IMR-90 (cell line): ENCODE data around the gene LOXL4. TPM values are rescaled to one million over a fixed set of nuclear protein-coding genes. Genes with fewer than 3 reads are reported as not detected.

Experiments
- ATAC-seq: fragments of 200-7000 bp; cut with Tn5 transposase; 2 replicates; pipeline ENCODE4 v1.9.1; 2020; ENCODE audit warnings: low read depth, mild to moderate bottlenecking, moderate library complexity
- BruUV-seq: library from RNA; stranded (reverse); fragments of 400-500 nt; replicated peaks from 2 replicates; lab custom pipeline; 2021; lab: Mats Ljungman, UMichigan
- CTCF ChIA-PET: fragments of 300-600 bp; formaldehyde crosslinking; extraction: SDS; loops from one replicate; lab custom pipeline; 2021; ENCODE audit warnings: antibody characterized with exemption; lab: Yijun Ruan, JAX
- POLR2A ChIA-PET: fragments of 300-600 bp; sonication (Branson Sonifier 250); formaldehyde crosslinking; loops from one replicate; lab custom pipeline; 2022; ENCODE audit warnings: antibody characterized with exemption; ENCODE audit not compliant: unreplicated experiment; lab: Charles Lee
- DNase-seq: peaks from one replicate; pipeline ENCODE4 v3.0.0; 2013
- H2AFZ ChIP-seq: replicated peaks from 2 replicates; pipeline ENCODE3; 2013; ENCODE audit warnings: low read length, mild to moderate bottlenecking; ENCODE audit not compliant: poor library complexity
- H2AK5ac ChIP-seq: 2 replicates; pipeline ENCODE4 v1.6.1; 2013; ENCODE audit warnings: low read depth, low read length, inconsistent platforms
- H2AK9ac ChIP-seq: replicated peaks from 2 replicates; pipeline ENCODE3; 2013; ENCODE audit warnings: mild to moderate bottlenecking, low read depth, low read length, moderate library complexity; ENCODE audit not compliant: poor library complexity
- H2BK120ac ChIP-seq: 2 replicates; pipeline ENCODE4 v1.6.1; 2013; ENCODE audit warnings: low read depth, low read length, inconsistent platforms
- H2BK15ac ChIP-seq: 3 replicates; pipeline ENCODE4 v1.6.1; 2013; ENCODE audit warnings: low read depth, low read length, inconsistent platforms
- H2BK20ac ChIP-seq: 2 replicates; pipeline ENCODE4 v1.6.1; 2013; ENCODE audit warnings: low read depth, mild to moderate bottlenecking, inconsistent platforms, low read length, moderate library complexity
- H2BK5ac ChIP-seq: 2 replicates; pipeline ENCODE4 v1.6.1; 2013; ENCODE audit warnings: mild to moderate bottlenecking, low read depth, low read length, inconsistent platforms; ENCODE audit not compliant: poor library complexity, severe bottlenecking
- H3K14ac ChIP-seq: replicated peaks from 2 replicates; pipeline ENCODE4 v1.6.1; 2013; ENCODE audit warnings: low read depth, low read length, inconsistent platforms
- H3K18ac ChIP-seq: 2 replicates; pipeline ENCODE4 v1.6.1; 2013; ENCODE audit warnings: low read depth, low read length, control low read depth
- H3K23ac ChIP-seq: 2 replicates; pipeline ENCODE4 v1.6.1; 2013; ENCODE audit warnings: low read depth, low read length, inconsistent platforms
- H3K27ac ChIP-seq: 2 replicates; pipeline ENCODE4 v1.5.1; 2013; ENCODE audit warnings: mild to moderate bottlenecking, control low read depth, low read length; ENCODE audit not compliant: insufficient read depth
- H3K27me3 ChIP-seq: 2 replicates; pipeline ENCODE4 v1.6.1; 2013; ENCODE audit warnings: low read length; ENCODE audit not compliant: control insufficient read depth, insufficient read depth
- H3K36me3 ChIP-seq: 2 replicates; pipeline ENCODE4 v1.6.1; 2013; ENCODE audit warnings: low read length, mixed read lengths; ENCODE audit not compliant: control insufficient read depth, insufficient read depth
- H3K4ac ChIP-seq: 2 replicates; pipeline ENCODE4 v1.6.1; 2013; ENCODE audit warnings: low read depth, low read length, inconsistent platforms
- H3K4me1 ChIP-seq: 2 replicates; pipeline ENCODE4 v1.6.1; 2013; ENCODE audit warnings: low read length, mixed read lengths; ENCODE audit not compliant: control insufficient read depth, insufficient read depth
- H3K4me2 ChIP-seq: 2 replicates; pipeline ENCODE4 v1.6.1; 2013; ENCODE audit warnings: low read depth, mild to moderate bottlenecking, control low read depth, low read length, moderate library complexity
- H3K4me3 ChIP-seq: 2 replicates; pipeline ENCODE4 v1.5.1; 2013; ENCODE audit warnings: low read depth, mild to moderate bottlenecking, control low read depth, low read length, moderate library complexity; ENCODE audit not compliant: insufficient read depth
- H3K56ac ChIP-seq: 2 replicates; pipeline ENCODE4 v1.6.1; 2013; ENCODE audit warnings: low read length, inconsistent platforms; ENCODE audit not compliant: insufficient read depth; ENCODE audit errors: extremely low read depth
- H3K79me1 ChIP-seq, 2 experiments: 2 replicates each; pipeline ENCODE4 v1.6.1; 2013; ENCODE audit warnings: low read length in 2 of 2, inconsistent platforms in 1 of 2, low read depth in 1 of 2
- H3K9ac ChIP-seq: 2 replicates; pipeline ENCODE4 v1.6.1; 2013; ENCODE audit warnings: low read depth, low read length, control low read depth
- H3K9me1 ChIP-seq: 2 replicates; pipeline ENCODE4 v1.6.1; 2013; ENCODE audit warnings: low read length, inconsistent platforms; ENCODE audit not compliant: insufficient read depth
- H3K9me3 ChIP-seq: 2 replicates; pipeline ENCODE4 v1.6.1; 2013; ENCODE audit warnings: low read length; ENCODE audit not compliant: control insufficient read depth, insufficient read depth
- H4K20me1 ChIP-seq: 2 replicates; pipeline ENCODE4 v1.6.1; 2013; ENCODE audit warnings: low read length, inconsistent platforms; ENCODE audit not compliant: insufficient read depth
- H4K5ac ChIP-seq: 2 replicates; pipeline ENCODE4 v1.6.1; 2013; ENCODE audit warnings: mild to moderate bottlenecking, low read depth, low read length, control low read depth
- H4K8ac ChIP-seq, 2 experiments: 2 replicates each; pipeline ENCODE4 v1.6.1; 2013; ENCODE audit warnings: low read depth in 2 of 2, low read length in 2 of 2, control low read depth in 1 of 2, inconsistent platforms in 1 of 2
- H4K91ac ChIP-seq: 2 replicates; pipeline ENCODE4 v1.6.1; 2013; ENCODE audit warnings: low read depth, low read length, inconsistent platforms; ENCODE audit not compliant: insufficient read depth
- BHLHE40 ChIP-seq: fragments of 150-350 bp; IDR thresholded peaks from 2 replicates; pipeline ENCODE4 v1.6.1; 2016; ENCODE audit warnings: mild to moderate bottlenecking, low read depth, low read length
- CEBPB ChIP-seq: IDR thresholded peaks from 2 replicates; pipeline ENCODE4 v1.6.1; 2012; ENCODE audit warnings: low read depth, low read length, improper control_type of control experiment
- CHD1 ChIP-seq: IDR thresholded peaks from 2 replicates; pipeline ENCODE4 v1.6.1; 2012; ENCODE audit warnings: low read depth, low read length, improper control_type of control experiment
- FOS ChIP-seq: fragments of 150-350 bp; IDR thresholded peaks from 2 replicates; pipeline ENCODE4 v1.6.1; 2016; ENCODE audit warnings: low read depth, low read length
- MAFK ChIP-seq: IDR thresholded peaks from 2 replicates; pipeline ENCODE4 v1.6.1; 2012; ENCODE audit warnings: low read depth, low read length, improper control_type of control experiment
- MAZ ChIP-seq: IDR thresholded peaks from 2 replicates; pipeline ENCODE4 v1.6.1; 2012; ENCODE audit warnings: low read depth, mild to moderate bottlenecking, low read length, improper control_type of control experiment, moderate library complexity, borderline replicate concordance
- MXI1 ChIP-seq: IDR thresholded peaks from 2 replicates; pipeline ENCODE4 v1.6.1; 2012; ENCODE audit warnings: low read depth, mild to moderate bottlenecking, low read length, moderate library complexity, borderline replicate concordance
- NFE2L2 ChIP-seq: fragments of 150-350 bp; IDR thresholded peaks from 2 replicates; pipeline ENCODE4 v1.6.1; 2016; ENCODE audit warnings: low read depth, mild to moderate bottlenecking, low read length
- POLR2A ChIP-seq: IDR thresholded peaks from 2 replicates; pipeline ENCODE4 v1.6.1; 2012; ENCODE audit warnings: mild to moderate bottlenecking, low read depth, low read length
- RAD21 ChIP-seq: IDR thresholded peaks from 2 replicates; pipeline ENCODE4 v1.6.1; 2012; ENCODE audit warnings: low read length, improper control_type of control experiment
- RCOR1 ChIP-seq: IDR thresholded peaks from 2 replicates; pipeline ENCODE4 v1.6.1; 2012; ENCODE audit warnings: mild to moderate bottlenecking, low read length, improper control_type of control experiment; ENCODE audit not compliant: insufficient replicate concordance
- RFX5 ChIP-seq: IDR thresholded peaks from 2 replicates; pipeline ENCODE4 v1.8.0; 2012; ENCODE audit warnings: low read depth, mild to moderate bottlenecking, low read length, moderate library complexity
- SMC3 ChIP-seq: fragments of 150-350 bp; IDR thresholded peaks from 2 replicates; pipeline ENCODE4 v1.6.1; 2016; ENCODE audit warnings: low read depth, mild to moderate bottlenecking, antibody characterized with exemption, low read length, moderate library complexity
- USF2 ChIP-seq: fragments of 150-350 bp; IDR thresholded peaks from 2 replicates; pipeline ENCODE4 v1.6.1; 2017; ENCODE audit warnings: mild to moderate bottlenecking, antibody characterized with exemption, low read length, low read depth
- WGBS, 2 experiments: methylation state at CpG; one replicate each; pipeline versions ENCODE4 v1.1.5 to v1.1.7; 2013; ENCODE audit warnings: missing lambda C conversion rate in 2 of 2; ENCODE audit not compliant: insufficient read length in 1 of 2; ENCODE audit errors: extremely low coverage in 2 of 2; 5-methylcytosine and 5-hydroxymethylcytosine counted together
- dilution Hi-C: fragments of 300-500 bp; cut with HindIII; formaldehyde crosslinking; loops from one replicate; pipeline ENCODE4 v1.14.3; 2018; ENCODE audit warnings: low sequenced_read_pairs; ENCODE audit not compliant: unreplicated experiment
- in situ Hi-C: fragments of 300-500 bp; cut with MboI; formaldehyde crosslinking; loops from 3 replicates; pipeline ENCODE4 v1.14.3; 2019; ENCODE audit warnings: low sequenced_read_pairs, inconsistent platforms, mixed read lengths
- intact Hi-C: fragments of 100-400 bp; cut with micrococcal nuclease; formaldehyde crosslinking; loops from 2 replicates; pipeline ENCODE4 v1.10.0; 2022
- polyA plus RNA-seq, 3 experiments: library from polyadenylated mRNA; depleted of rRNA; stranded (reverse); fragments of >200 nt; gene quantifications; 2 replicates each; pipeline ENCODE4 v1.2.3, GENCODE V29; 2012; ENCODE audit warnings: low replicate concordance in 1 of 3
- total RNA-seq: library from RNA; depleted of rRNA; stranded (reverse); fragments of >200 nt; gene quantifications from 2 replicates; pipeline ENCODE4 v1.2.3, GENCODE V29; 2012
- TF ChIP-seq, protein P1 (sequence below): fragments of 150-350 bp; IDR thresholded peaks from 2 replicates; pipeline ENCODE4 v1.6.1; 2016; ENCODE audit warnings: low read depth, mild to moderate bottlenecking, low read length, moderate library complexity, borderline replicate concordance
- TF ChIP-seq, protein P2 (sequence below): conservative IDR thresholded peaks from 2 replicates; pipeline ENCODE4 v1.5.1; 2012; ENCODE audit warnings: mild to moderate bottlenecking, low read depth, low read length, improper control_type of control experiment

LOXL4 gene
- total and polyA plus RNA-seq, 2 of the 4 experiments (the other 2 are of a cell fraction), result 20.8 to 26.7 TPM

GRCh38 chr10:98263088-98263487 lies 4.9 kb downstream of the LOXL4 start:
- whole genome bisulfite sequencing, 2 experiments, result no CpG with 5 or more reads among the region's 7 CpGs
- Histone ChIP-seq H3K27me3 (no peaks in the 10 kb centered on the region), H3K23ac (no peak overlapping the region), H3K4me3 (no peak overlapping the region), H4K8ac (no peak overlapping the region), H3K9me3 (no peaks in the 10 kb centered on the region), H2BK15ac (no peak overlapping the region), H4K5ac (no peak overlapping the region), H3K9me1 (peaks cover 23% of the 10 kb centered on the region), H2BK120ac (no peak overlapping the region), H2AK9ac (no peak overlapping the region), H3K18ac (no peak overlapping the region), H3K79me1 (peaks cover 0 to 5% of the 10 kb centered on the region in 2 experiments; a peak in 1 of 4 replicates), H3K4me1 (peaks cover 15% of the 10 kb centered on the region), H2AK5ac (no peak overlapping the region), H3K4ac (no peak overlapping the region), H2AFZ (no peak overlapping the region), H2BK5ac (no peak overlapping the region), H4K20me1 (no peaks in the 10 kb centered on the region; the same call in none of the 2 replicates), H3K14ac (no peak overlapping the region), H3K56ac (no peak overlapping the region), H3K9ac (no peak overlapping the region), H3K27ac (no peak overlapping the region), H3K4me2 (no peak overlapping the region), H3K36me3 (0 out of 2 replicates have a peak, but pooled peaks cover 3% of the 10 kb centered on the region), H2BK20ac (no peak overlapping the region), H4K91ac (no peak overlapping the region)
- ATAC-seq, result no peak
- TF ChIP-seq, protein P1, sequence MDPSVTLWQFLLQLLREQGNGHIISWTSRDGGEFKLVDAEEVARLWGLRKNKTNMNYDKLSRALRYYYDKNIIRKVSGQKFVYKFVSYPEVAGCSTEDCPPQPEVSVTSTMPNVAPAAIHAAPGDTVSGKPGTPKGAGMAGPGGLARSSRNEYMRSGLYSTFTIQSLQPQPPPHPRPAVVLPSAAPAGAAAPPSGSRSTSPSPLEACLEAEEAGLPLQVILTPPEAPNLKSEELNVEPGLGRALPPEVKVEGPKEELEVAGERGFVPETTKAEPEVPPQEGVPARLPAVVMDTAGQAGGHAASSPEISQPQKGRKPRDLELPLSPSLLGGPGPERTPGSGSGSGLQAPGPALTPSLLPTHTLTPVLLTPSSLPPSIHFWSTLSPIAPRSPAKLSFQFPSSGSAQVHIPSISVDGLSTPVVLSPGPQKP, result no peak
- TF ChIP-seq FOS, result no peak
- TF ChIP-seq, protein P2, sequence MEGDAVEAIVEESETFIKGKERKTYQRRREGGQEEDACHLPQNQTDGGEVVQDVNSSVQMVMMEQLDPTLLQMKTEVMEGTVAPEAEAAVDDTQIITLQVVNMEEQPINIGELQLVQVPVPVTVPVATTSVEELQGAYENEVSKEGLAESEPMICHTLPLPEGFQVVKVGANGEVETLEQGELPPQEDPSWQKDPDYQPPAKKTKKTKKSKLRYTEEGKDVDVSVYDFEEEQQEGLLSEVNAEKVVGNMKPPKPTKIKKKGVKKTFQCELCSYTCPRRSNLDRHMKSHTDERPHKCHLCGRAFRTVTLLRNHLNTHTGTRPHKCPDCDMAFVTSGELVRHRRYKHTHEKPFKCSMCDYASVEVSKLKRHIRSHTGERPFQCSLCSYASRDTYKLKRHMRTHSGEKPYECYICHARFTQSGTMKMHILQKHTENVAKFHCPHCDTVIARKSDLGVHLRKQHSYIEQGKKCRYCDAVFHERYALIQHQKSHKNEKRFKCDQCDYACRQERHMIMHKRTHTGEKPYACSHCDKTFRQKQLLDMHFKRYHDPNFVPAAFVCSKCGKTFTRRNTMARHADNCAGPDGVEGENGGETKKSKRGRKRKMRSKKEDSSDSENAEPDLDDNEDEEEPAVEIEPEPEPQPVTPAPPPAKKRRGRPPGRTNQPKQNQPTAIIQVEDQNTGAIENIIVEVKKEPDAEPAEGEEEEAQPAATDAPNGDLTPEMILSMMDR, result no peak
- no peak for TF ChIP-seq MAZ
- TF ChIP-seq USF2, result no peak
- TF ChIP-seq NFE2L2, result no peak
- TF ChIP-seq RFX5, result no peak
- no peak for TF ChIP-seq MAFK
- no peak for TF ChIP-seq RAD21
- TF ChIP-seq CHD1, result no peak
- TF ChIP-seq MXI1, result no peak
- TF ChIP-seq SMC3, result no peak
- TF ChIP-seq POLR2A, result no peak
- no peak for TF ChIP-seq RCOR1
- TF ChIP-seq BHLHE40, result no peak
- no peak for TF ChIP-seq CEBPB
- no peak for DNase-seq
- BruUV-seq, result no TSS peak
- CTCF ChIA-PET, result interaction anchor here (0.7 to 1.0 kb wide), 4 partner anchors 24 to 141 kb away, joined by 3 to 4 read pairs (median 4); no protein-coding TSS in a partner anchor
- dilution Hi-C loops (no loop called here), in situ Hi-C loops (no loop called here), intact Hi-C loops (no loop called here)
- POLR2A ChIA-PET, result no interaction called here
